ENCODE data around the gene CNBD2.

- no peak for TF ChIP-seq HOXA7 (CRISPR knock-in tag; IDR thresholded peaks at IDR 0.05; ENCODE audit: borderline replicate concordance)
- no peak for TF ChIP-seq ZFHX2 (tag by site-specific recombination; conservative IDR thresholded peaks at IDR 0.05)
- TF ChIP-seq ZNF777 (tag by site-specific recombination; IDR thresholded peaks at IDR 0.05; ENCODE audit: borderline replicate concordance): no peak
- no peak for TF ChIP-seq PRDM4 (tag by site-specific recombination; IDR thresholded peaks at IDR 0.05)
- no peak for TF ChIP-seq CTCF (tag by site-specific recombination; IDR thresholded peaks at IDR 0.05)
- TF ChIP-seq SP3 (tag by site-specific recombination; IDR thresholded peaks at IDR 0.05): no peak
- no peak for TF ChIP-seq TCF7L2 (IDR thresholded peaks at IDR 0.05; ENCODE audit: borderline replicate concordance, low read depth, low read length)
These were observed 94.4 kb downstream of the CNBD2 start for GRCh38 chr20:36062799-36063198.
